RPMI7951 (cell line): Measurements from ENCODE around the gene SRXN1. TPM values are rescaled to one million over a fixed set of nuclear protein-coding genes. Genes with fewer than 3 reads are reported as not detected.
"Not testable (repeated sequence)": the region's sequence is repeated elsewhere in the genome, so short reads cannot be mapped to it uniquely, and the experiment has no call there.

Experiments
- DNase-seq: peaks from one replicate; pipeline ENCODE4 v3.0.0-alpha.2; 2012; ENCODE audit warnings: low read depth
- total RNA-seq: library from RNA; depleted of rRNA; stranded (reverse); fragments of >200 nt; shearing (Covaris generic); gene quantifications from 2 replicates; pipeline ENCODE4 v1.2.3, GENCODE V29; 2014; rRNA removed

Gene SRXN1
- 70.9 and 73.4 TPM in 2 replicates for total RNA-seq

GRCh38 chr20:653110-653589 is at the start of gene SRXN1:
Gene SRXN1 (minus strand): TSS chr20:653200. CDS start chr20:653185, 15 bp downstream.
- peak; percentile 95 for DNase-seq

- DNase-seq: no peak
Measured at GRCh38 chr20:701401-702129, 48.6 kb upstream of the SRXN1 start.

- no peak for DNase-seq
Measured at GRCh38 chr20:699811-700338, 46.9 kb upstream of the SRXN1 start.

- DNase-seq: no peak
Measured at GRCh38 chr20:699342-699741, 46.3 kb upstream of the SRXN1 start.

GRCh38 chr20:698276-698675 is 45.3 kb upstream of the SRXN1 start:
- no peak for DNase-seq

GRCh38 chr20:697826-698225 is 44.8 kb upstream of the SRXN1 start:
- DNase-seq: no peak

GRCh38 chr20:695165-695866 is 42.3 kb upstream of the SRXN1 start:
- no peak for DNase-seq

- DNase-seq: no peak
Measured at GRCh38 chr20:694496-694895, 41.5 kb upstream of the SRXN1 start.

- not testable (repeated sequence) for DNase-seq
Measured at GRCh38 chr20:693786-694185, 40.8 kb upstream of the SRXN1 start.

- DNase-seq: no peak
Measured at GRCh38 chr20:692044-692443, 39.0 kb upstream of the SRXN1 start.

- no peak for DNase-seq
Measured at GRCh38 chr20:689947-690346, 36.9 kb upstream of the SRXN1 start.

GRCh38 chr20:689348-689747 is 36.3 kb upstream of the SRXN1 start:
- no peak for DNase-seq

- DNase-seq: no peak
Measured at GRCh38 chr20:688809-689212, 35.8 kb upstream of the SRXN1 start.

- no peak for DNase-seq
Measured at GRCh38 chr20:687468-688203, 34.6 kb upstream of the SRXN1 start.

- DNase-seq: no peak
Measured at GRCh38 chr20:684676-685319, 31.8 kb upstream of the SRXN1 start.

GRCh38 chr20:682123-682522 is 29.1 kb upstream of the SRXN1 start:
- DNase-seq: no peak

GRCh38 chr20:680638-681187 is 27.7 kb upstream of the SRXN1 start:
- DNase-seq: no peak

- DNase-seq: no peak
Measured at GRCh38 chr20:677957-678356, 25.0 kb upstream of the SRXN1 start.

- DNase-seq: peak; percentile 71
Measured at GRCh38 chr20:676967-677366, 24.0 kb upstream of the SRXN1 start.

- DNase-seq: no peak
Measured at GRCh38 chr20:676315-676937, 23.4 kb upstream of the SRXN1 start.
